Naive B cell (primary cell): Measurements from ENCODE around the gene SLC16A5. TPM values are rescaled to one million over a fixed set of nuclear protein-coding genes. Genes with fewer than 3 reads are reported as not detected.

Experiments used
- ATAC-seq, 2 donors: fragments of 150-1000 bp; cut with Tn5 transposase; 2 replicates each; pipeline ENCODE4 v1.10.0; 2021; ENCODE audit warnings: low read depth in 2 of 2, mild to moderate bottlenecking in 2 of 2, moderate library complexity in 2 of 2
- DNase-seq: peaks from one replicate; pipeline ENCODE4 v3.0.0; 2022
- H3K27ac Mint-ChIP-seq, 6 donors: one replicate each; pipeline ENCODE4 v1.8.0; 2020 to 2022; ENCODE audit warnings: mild to moderate bottlenecking in 6 of 6, mixed read lengths in 6 of 6, moderate library complexity in 5 of 6, inconsistent platforms in 2 of 6
- H3K27me3 Mint-ChIP-seq, 3 donors: one replicate each; pipeline ENCODE4 v1.8.0; 2021 to 2022; ENCODE audit warnings: mixed read lengths in 3 of 3, mild to moderate bottlenecking in 1 of 3
- H3K36me3 Mint-ChIP-seq, 2 donors: one replicate each; pipeline ENCODE4 v1.8.0; 2020 to 2022; ENCODE audit warnings: mixed read lengths in 2 of 2, inconsistent platforms in 1 of 2, mild to moderate bottlenecking in 1 of 2
- H3K4me1 Mint-ChIP-seq, 3 donors: one replicate each; pipeline ENCODE4 v1.8.0; 2020 to 2022; ENCODE audit warnings: mixed read lengths in 3 of 3, inconsistent platforms in 1 of 3, mild to moderate bottlenecking in 1 of 3, moderate library complexity in 1 of 3
- H3K4me3 Mint-ChIP-seq, 8 donors: one replicate each; pipeline ENCODE4 v1.8.0; 2020 to 2022; ENCODE audit warnings: mild to moderate bottlenecking in 8 of 8, mixed read lengths in 8 of 8, moderate library complexity in 8 of 8, inconsistent platforms in 2 of 8
- H3K9me3 Mint-ChIP-seq, 7 donors: one replicate each; pipeline ENCODE4 v1.8.0; 2020 to 2022; ENCODE audit warnings: mixed read lengths in 7 of 7, mild to moderate bottlenecking in 5 of 7, inconsistent platforms in 2 of 7, moderate library complexity in 1 of 7
- polyA plus RNA-seq, 6 donors: library from polyadenylated mRNA; unstranded; fragments of 300-500 nt; fragmentation: Illumina TruSeq; gene quantifications; one replicate each; pipeline ENCODE4 v1.2.3, GENCODE V29; 2021; ENCODE audit warnings: low read depth in 6 of 6

SLC16A5 gene
- polyA plus RNA-seq, 6 donors from 2014 or later, result 1.1 to 4.0 (median 2.1) TPM

- H3K27ac Mint-ChIP-seq, result peak overlapping the region in 1 of 6 donors; percentile 57
- no peak for ATAC-seq
- no peak for DNase-seq
- H3K4me3 Mint-ChIP-seq, result no peak overlapping the region
- no peaks in the 10 kb centered on the region for H3K9me3 Mint-ChIP-seq
- H3K4me1 Mint-ChIP-seq, result peaks cover 3 to 9% (median 4%) of the 10 kb centered on the region in 3 donors
- peaks cover 3 to 9% of the 10 kb centered on the region in 2 donors for H3K36me3 Mint-ChIP-seq
- no peaks in the 10 kb centered on the region for H3K27me3 Mint-ChIP-seq
Observed at GRCh38 chr17:75146592-75146991, 58.8 kb downstream of the SLC16A5 start.

GRCh38 chr17:75147878-75148546 is 60.3 kb downstream of the SLC16A5 start:
- peaks cover 9 to 18% (median 12%) of the 10 kb centered on the region in 3 donors for H3K4me1 Mint-ChIP-seq
- H3K36me3 Mint-ChIP-seq, result peaks cover 3 to 9% of the 10 kb centered on the region in 2 donors
- ATAC-seq (peak in 1 of 2 donors; percentile 25), DNase-seq (no peak)
- no peaks in the 10 kb centered on the region for H3K27me3 Mint-ChIP-seq
- H3K4me3 Mint-ChIP-seq, result no peak overlapping the region
- H3K27ac Mint-ChIP-seq, result peak overlapping the region in 1 of 6 donors; percentile 10
- H3K9me3 Mint-ChIP-seq, result no peaks in the 10 kb centered on the region

- no peaks in the 10 kb centered on the region for H3K27me3 Mint-ChIP-seq
- H3K36me3 Mint-ChIP-seq, result peaks cover 2 to 6% of the 10 kb centered on the region in 2 donors
- H3K27ac Mint-ChIP-seq, result peak overlapping the region in 1 of 6 donors; percentile 27
- peak overlapping the region in 2 of 8 donors; percentile 35 to 87 for H3K4me3 Mint-ChIP-seq
- H3K9me3 Mint-ChIP-seq, result no peaks in the 10 kb centered on the region
- H3K4me1 Mint-ChIP-seq, result peaks cover 26 to 33% (median 32%) of the 10 kb centered on the region in 3 donors
- ATAC-seq, result no peak
- no peak for DNase-seq
Observed at GRCh38 chr17:75151930-75152329, 64.2 kb downstream of the SLC16A5 start.

GRCh38 chr17:75152523-75152921 is 64.8 kb downstream of the SLC16A5 start:
- ATAC-seq (no peak), DNase-seq (no peak)
- Mint-ChIP-seq H3K36me3 (no peaks in the 10 kb centered on the region), H3K27me3 (no peaks in the 10 kb centered on the region), H3K4me3 (peak overlapping the region in 6 of 8 donors; percentile 87 to 95 (median 93)), H3K9me3 (no peaks in the 10 kb centered on the region), H3K27ac (no peak overlapping the region), H3K4me1 (peaks cover 27 to 39% (median 32%) of the 10 kb centered on the region in 3 donors)

GRCh38 chr17:75152922-75153779 is 65.4 kb downstream of the SLC16A5 start:
- DNase-seq (no peak), ATAC-seq (no peak)
- Mint-ChIP-seq H3K4me3 (peak overlapping the region; percentile 87 to 95 (median 93)), H3K9me3 (no peaks in the 10 kb centered on the region), H3K4me1 (peaks cover 27 to 42% (median 32%) of the 10 kb centered on the region in 3 donors), H3K27me3 (no peaks in the 10 kb centered on the region), H3K27ac (peak overlapping the region in 4 of 6 donors; percentile 44 to 87 (median 78)), H3K36me3 (no peaks in the 10 kb centered on the region)

GRCh38 chr17:75153780-75154194 is 66.0 kb downstream of the SLC16A5 start:
- Mint-ChIP-seq H3K27ac (peak overlapping the region in 5 of 6 donors; percentile 79 to 94 (median 82)), H3K4me1 (peaks cover 27 to 42% (median 32%) of the 10 kb centered on the region in 3 donors), H3K4me3 (peak overlapping the region; percentile 87 to 95 (median 93)), H3K27me3 (no peaks in the 10 kb centered on the region), H3K36me3 (no peaks in the 10 kb centered on the region), H3K9me3 (no peaks in the 10 kb centered on the region)
- no peak for ATAC-seq
- no peak for DNase-seq

- Mint-ChIP-seq H3K9me3 (no peaks in the 10 kb centered on the region), H3K27me3 (no peaks in the 10 kb centered on the region), H3K4me1 (peaks cover 27 to 42% (median 32%) of the 10 kb centered on the region in 3 donors), H3K36me3 (no peaks in the 10 kb centered on the region), H3K4me3 (peak within 1 kb of the TSS; percentile 87 to 97 (median 96)), H3K27ac (peak within 1 kb of the TSS; percentile 79 to 96 (median 88))
- DNase-seq (peak; percentile 96), ATAC-seq (peak; percentile 96 to 97)
Observed at GRCh38 chr17:75154195-75155106, 66.7 kb downstream of the SLC16A5 start, which contains the start of gene JPT1. TSS of gene JPT1 (minus strand) at chr17:75154512. CDS start at chr17:75154397, 115 bp downstream.

- H3K36me3 Mint-ChIP-seq, result no peaks in the 10 kb centered on the region
- H3K4me3 Mint-ChIP-seq, result peak overlapping the region in 6 of 8 donors; percentile 87 to 97 (median 94)
- H3K9me3 Mint-ChIP-seq, result no peaks in the 10 kb centered on the region
- H3K4me1 Mint-ChIP-seq, result peaks cover 27 to 42% (median 28%) of the 10 kb centered on the region in 3 donors
- DNase-seq (no peak), ATAC-seq (no peak)
- H3K27ac Mint-ChIP-seq, result peak overlapping the region in 2 of 6 donors; percentile 56 to 94
- H3K27me3 Mint-ChIP-seq, result no peaks in the 10 kb centered on the region
Observed at GRCh38 chr17:75155191-75155601, 67.4 kb downstream of the SLC16A5 start.

Other genes with a start within 250 kb of the SLC16A5 start
- under 1 TPM in 2 of 6 donors, not detected in 4; 0.04 to 0.05 TPM for gene GRIN2C, start 228.1 kb upstream of the SLC16A5 start, polyA plus RNA-seq
- 1 to 10 TPM in 5 of 6 donors, not detected in 1; 1.2 to 6.1 (median 3.9) TPM for gene FDXR, start 215.0 kb upstream of the SLC16A5 start, polyA plus RNA-seq
- gene FADS6, start 194.3 kb upstream of the SLC16A5 start, polyA plus RNA-seq, result not detected
- gene USH1G, start 164.7 kb upstream of the SLC16A5 start, polyA plus RNA-seq, result not detected
- gene OTOP2, start 163.7 kb upstream of the SLC16A5 start, polyA plus RNA-seq, result not detected
- gene OTOP3, start 152.1 kb upstream of the SLC16A5 start, polyA plus RNA-seq, result not detected
- gene HID1, start 115.2 kb upstream of the SLC16A5 start, polyA plus RNA-seq, result under 1 TPM in 2 of 6 donors, not detected in 4; 0.08 to 0.23 TPM
- not detected for gene CDR2L, start 100.3 kb upstream of the SLC16A5 start, polyA plus RNA-seq
- 10 to 100 TPM; 32.4 to 47.3 (median 39.6) TPM for gene MRPL58, start 75.3 kb upstream of the SLC16A5 start, polyA plus RNA-seq
- gene ATP5PD, start 41.0 kb upstream of the SLC16A5 start, polyA plus RNA-seq, result 100 to 1,000 TPM; 191 to 306 (median 269) TPM
- 1 to 10 TPM; 2.9 to 9.8 (median 4.8) TPM for gene KCTD2, start 40.7 kb upstream of the SLC16A5 start, polyA plus RNA-seq
- gene ARMC7, start 22.0 kb downstream of the SLC16A5 start, polyA plus RNA-seq, result 1 to 10 TPM; 2.0 to 6.0 (median 4.5) TPM
- gene NT5C, start 43.8 kb downstream of the SLC16A5 start, polyA plus RNA-seq, result 100 to 1,000 TPM in 3 of 6 donors, 10 to 100 TPM in 3; 85.0 to 136 (median 111) TPM
- gene JPT1, start 66.6 kb downstream of the SLC16A5 start, polyA plus RNA-seq, result 10 to 100 TPM; 56.8 to 80.5 (median 72.7) TPM
- 100 to 1,000 TPM; 260 to 424 (median 363) TPM for gene SUMO2, start 95.0 kb downstream of the SLC16A5 start, polyA plus RNA-seq
- gene NUP85, start 117.7 kb downstream of the SLC16A5 start, polyA plus RNA-seq, result 10 to 100 TPM; 11.7 to 41.1 (median 33.4) TPM
- gene GGA3, start 173.7 kb downstream of the SLC16A5 start, polyA plus RNA-seq, result 10 to 100 TPM in 5 of 6 donors, 1 to 10 TPM in 1; 4.5 to 31.6 (median 13.7) TPM
- 100 to 1,000 TPM in 1 of 6 donors, 10 to 100 TPM in 5; 70.1 to 103 (median 94.4) TPM for gene MRPS7, start 173.9 kb downstream of the SLC16A5 start, polyA plus RNA-seq
- 100 to 1,000 TPM in 5 of 6 donors, 10 to 100 TPM in 1; 95.1 to 133 (median 105) TPM for gene MIF4GD, start 183.3 kb downstream of the SLC16A5 start, polyA plus RNA-seq
- 10 to 100 TPM; 26.1 to 41.8 (median 31.3) TPM for gene SLC25A19, start 201.5 kb downstream of the SLC16A5 start, polyA plus RNA-seq